ENCODE data around the gene BUB1. TPM values are rescaled to one million over a fixed set of nuclear protein-coding genes. Genes with fewer than 3 reads are reported as not detected.
"Not testable (repeated sequence)": the region's sequence is repeated elsewhere in the genome, so short reads cannot be mapped to it uniquely, and the experiment has no call there.

Gene BUB1
- total RNA-seq, 1 donor from 2014 or later, result 27.7 TPM

DNA sequence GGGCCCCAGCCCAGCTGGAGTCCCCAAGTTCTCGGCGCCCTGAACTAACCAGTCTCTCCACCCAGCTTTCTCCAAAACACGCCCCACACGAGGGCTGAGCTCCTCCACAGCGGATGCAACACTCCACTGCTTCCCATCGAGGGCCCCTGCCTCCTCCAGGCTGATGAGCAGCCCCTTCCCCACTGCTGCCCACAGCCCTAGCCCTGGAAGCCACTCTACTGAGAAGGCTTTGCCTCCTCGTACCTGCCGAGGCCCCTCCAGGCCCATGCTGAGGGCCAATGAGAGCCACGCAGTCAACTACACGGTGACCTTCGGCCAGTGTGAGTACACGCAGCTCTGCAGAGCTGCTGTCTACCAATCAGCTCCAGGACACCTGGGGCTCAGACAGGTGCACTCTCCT is 72.8 kb downstream of the BUB1 start:
- DNase-seq (ENCODE audit: low read depth, low spot score), result not testable (repeated sequence)

DNA sequence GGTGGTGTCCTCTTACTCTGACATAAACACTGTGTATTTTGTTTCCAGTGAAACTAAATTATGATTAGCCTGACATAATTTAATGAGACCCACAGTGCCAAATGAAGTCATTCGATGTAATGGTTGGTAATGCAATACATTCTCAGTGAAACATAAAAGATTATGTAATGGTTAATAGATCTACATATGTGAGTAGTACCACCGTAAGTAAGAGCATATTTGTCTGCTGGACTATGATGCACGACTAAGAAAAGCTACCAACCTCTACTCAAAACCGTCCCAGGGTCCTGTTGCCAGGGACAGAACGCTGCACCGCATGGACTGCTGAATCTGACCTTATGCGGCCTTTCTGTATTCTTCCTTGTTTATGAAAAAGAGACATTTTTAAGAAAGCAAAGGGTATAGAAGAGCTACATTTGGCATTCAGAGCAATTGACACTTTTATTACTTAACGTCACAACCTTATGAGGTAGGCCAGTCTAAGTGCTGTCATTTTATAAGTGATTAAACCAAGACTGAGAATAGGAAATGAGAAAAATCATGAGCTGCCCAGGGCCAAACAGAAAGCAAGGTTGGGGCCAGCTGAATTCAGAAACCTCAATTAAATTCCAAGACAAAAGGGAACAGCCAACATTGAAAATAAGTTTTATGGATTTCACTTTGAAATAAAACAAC is 73.8 kb downstream of the BUB1 start:
- DNase-seq (ENCODE audit: low read depth, low spot score), result not testable (repeated sequence)

DNA sequence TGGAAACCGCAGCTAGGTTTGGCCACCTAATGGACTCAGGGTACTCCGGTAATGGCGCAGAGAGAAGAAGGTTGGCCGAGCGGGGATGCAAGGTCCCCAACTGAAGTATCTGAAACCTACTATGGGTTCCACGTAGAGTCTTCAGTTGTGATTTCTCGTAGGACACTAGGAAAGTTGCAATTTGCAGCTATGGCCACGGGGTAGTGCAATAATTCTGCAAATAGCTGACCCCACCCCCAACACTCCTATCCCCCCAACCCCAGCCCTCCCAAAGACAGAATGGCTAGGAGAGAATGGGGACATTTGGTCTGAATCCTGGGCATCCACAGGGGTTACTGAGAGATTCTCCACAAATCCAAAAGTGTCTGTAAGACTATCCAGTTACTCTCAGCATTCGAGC is 75.7 kb downstream of the BUB1 start:
- DNase-seq (ENCODE audit: low read depth, low spot score), result not testable (repeated sequence)

DNA sequence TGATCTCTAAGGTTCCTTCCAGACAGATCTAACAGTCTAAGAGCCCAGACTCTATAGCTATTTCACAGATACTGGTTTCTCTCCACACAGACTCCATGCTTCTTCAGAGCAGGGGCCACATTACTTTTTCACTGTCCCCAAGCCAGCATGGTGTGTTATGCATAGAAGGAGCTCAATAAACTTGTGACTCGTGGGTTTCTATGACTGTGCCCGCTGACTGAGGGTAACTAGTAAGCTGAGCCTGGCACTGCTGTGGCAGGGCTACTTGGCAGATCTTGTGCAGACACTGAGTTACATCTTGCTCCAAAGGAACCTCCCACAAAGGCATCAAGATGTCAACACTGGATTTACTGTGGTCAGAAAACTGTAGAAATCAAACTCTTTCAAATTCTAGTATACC is 85.9 kb downstream of the BUB1 start:
- DNase-seq (ENCODE audit: low read depth, low spot score), result not testable (repeated sequence)

DNA sequence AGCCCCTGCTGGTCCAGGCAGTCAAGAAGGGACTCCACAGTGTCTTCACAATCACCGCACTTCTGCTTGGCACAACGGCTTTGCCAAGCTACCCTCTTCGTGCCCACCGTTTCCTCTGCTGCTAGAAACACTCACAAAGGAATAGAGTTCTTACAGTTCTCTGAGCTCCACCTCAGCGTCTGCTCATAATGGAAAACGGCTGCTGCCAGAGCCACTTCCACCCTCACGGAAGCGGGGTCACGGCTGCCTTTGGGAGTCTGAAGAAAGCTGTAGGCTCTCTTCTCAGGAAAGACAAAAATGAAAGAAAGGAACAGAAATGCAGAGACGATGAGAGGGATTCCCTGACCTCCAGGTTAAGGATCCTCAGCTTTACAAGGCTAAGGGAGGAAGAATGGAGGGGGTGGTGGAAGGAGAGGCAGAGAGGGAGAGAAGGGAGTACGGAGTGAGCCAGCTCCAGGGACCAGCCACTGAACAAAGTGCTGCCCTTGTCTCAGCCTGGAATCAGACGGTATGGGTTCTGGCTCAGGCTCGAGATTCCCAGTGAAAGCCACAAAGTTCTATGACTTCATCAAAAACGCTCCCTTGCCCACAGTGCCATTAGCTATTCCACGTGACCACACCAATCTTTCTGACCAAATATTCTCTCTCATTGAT is 88.1 kb downstream of the BUB1 start:
- DNase-seq (ENCODE audit: low read depth, low spot score), result not testable (repeated sequence)

DNA sequence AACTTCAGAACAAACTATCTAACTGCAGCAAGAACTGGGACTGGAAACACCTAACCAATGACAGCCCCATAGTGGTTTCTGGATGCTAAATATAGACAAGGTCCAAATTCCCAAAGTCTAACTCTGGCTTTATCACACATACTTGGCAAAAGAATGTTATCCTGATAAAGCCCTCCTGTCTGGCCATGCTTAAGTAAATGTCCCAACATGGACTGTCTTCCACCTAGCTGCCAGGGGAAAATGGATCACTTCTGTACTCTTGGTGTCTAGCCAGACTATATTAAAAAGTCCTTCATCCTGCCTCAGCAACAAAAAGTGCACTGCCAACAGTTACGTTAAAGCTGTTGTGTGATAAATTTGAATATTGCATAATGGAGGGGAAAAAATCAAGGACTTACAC is 89.3 kb downstream of the BUB1 start:
- not testable (repeated sequence) for DNase-seq (ENCODE audit: low read depth, low spot score)

Other genes starting within 250 kb of the BUB1 start
- 11.1 and 12.4 TPM in 2 replicates for gene LIMS4, start 205.2 kb downstream of the BUB1 start, total RNA-seq
- gene RGPD6, start 100.8 kb downstream of the BUB1 start, total RNA-seq, result 23.0 and 29.9 TPM in 2 replicates
- under 0.01 TPM in 1 of 2 replicates, not detected in the other for gene ACOXL, start 54.5 kb upstream of the BUB1 start, total RNA-seq